NCI-H1092 treated with DMSO at 0.1 percent for 48 hours (cell line): ENCODE data around the gene KCNIP4.
A peak's percentile ranks its signal among the peaks of the same experiment; 100 is the strongest.

Experiments used
- DNase-seq: peaks from one replicate; lab custom pipeline; 2025; lab: John Stamatoyannopoulos, UW

KCNIP4 gene

GRCh38 chr4:21061902-21062301 is 886.7 kb downstream of the KCNIP4 start:
- no peak for DNase-seq

GRCh38 chr4:21046141-21046540 is 902.4 kb downstream of the KCNIP4 start:
- DNase-seq: no peak

- DNase-seq: no peak
Measured at GRCh38 chr4:21045119-21045518, 903.5 kb downstream of the KCNIP4 start.

- no peak for DNase-seq
Measured at GRCh38 chr4:21041708-21042107, 906.9 kb downstream of the KCNIP4 start.

- DNase-seq: no peak
Measured at GRCh38 chr4:21034728-21035127, 913.8 kb downstream of the KCNIP4 start.

- DNase-seq: no peak
Measured at GRCh38 chr4:21032089-21032645, 916.4 kb downstream of the KCNIP4 start.

- DNase-seq: no peak
Measured at GRCh38 chr4:21018817-21019216, 929.8 kb downstream of the KCNIP4 start.

GRCh38 chr4:21013501-21013900 is 935.1 kb downstream of the KCNIP4 start:
- DNase-seq: no peak

GRCh38 chr4:21012851-21013331 is 935.7 kb downstream of the KCNIP4 start:
- no peak for DNase-seq

GRCh38 chr4:21011106-21011505 is 937.5 kb downstream of the KCNIP4 start:
- no peak for DNase-seq

- no peak for DNase-seq
Measured at GRCh38 chr4:21009956-21010355, 938.6 kb downstream of the KCNIP4 start.

- DNase-seq: no peak
Measured at GRCh38 chr4:21005647-21006046, 942.9 kb downstream of the KCNIP4 start.

- no peak for DNase-seq
Measured at GRCh38 chr4:21002976-21003375, 945.6 kb downstream of the KCNIP4 start.

- DNase-seq: no peak
Measured at GRCh38 chr4:21002286-21002685, 946.3 kb downstream of the KCNIP4 start.

- no peak for DNase-seq
Measured at GRCh38 chr4:21001490-21001889, 947.1 kb downstream of the KCNIP4 start.

- DNase-seq: no peak
Measured at GRCh38 chr4:20997886-20998285, 950.7 kb downstream of the KCNIP4 start.

GRCh38 chr4:20995610-20996009 is 953.0 kb downstream of the KCNIP4 start:
- DNase-seq: no peak

- no peak for DNase-seq
Measured at GRCh38 chr4:20995015-20995414, 953.6 kb downstream of the KCNIP4 start.

- DNase-seq: no peak
Measured at GRCh38 chr4:20992002-20992401, 956.6 kb downstream of the KCNIP4 start.

GRCh38 chr4:20987191-20987590 is 961.4 kb downstream of the KCNIP4 start:
- no peak for DNase-seq

- no peak for DNase-seq
Measured at GRCh38 chr4:20984576-20984836, 964.1 kb downstream of the KCNIP4 start.

GRCh38 chr4:20983763-20984575 is 964.6 kb downstream of the KCNIP4 start:
- peak; percentile 49 for DNase-seq

GRCh38 chr4:20982544-20982943 is 966.0 kb downstream of the KCNIP4 start:
- DNase-seq: no peak

- DNase-seq: no peak
Measured at GRCh38 chr4:20960291-20960690, 988.3 kb downstream of the KCNIP4 start.
